ENCODE measurements around the gene RBM3.

The RBM3 gene

GRCh38 chrX:48626401-48627298 is 52.4 kb downstream of the RBM3 start:
- DNase-seq (ENCODE audit: low spot score) = no peak
